ENCODE results near the gene RIT2. TPM values are rescaled to one million over a fixed set of nuclear protein-coding genes. Genes with fewer than 3 reads are reported as not detected.

The RIT2 gene
- total RNA-seq, 2 donors from 2014 or later, result not detected

DNA sequence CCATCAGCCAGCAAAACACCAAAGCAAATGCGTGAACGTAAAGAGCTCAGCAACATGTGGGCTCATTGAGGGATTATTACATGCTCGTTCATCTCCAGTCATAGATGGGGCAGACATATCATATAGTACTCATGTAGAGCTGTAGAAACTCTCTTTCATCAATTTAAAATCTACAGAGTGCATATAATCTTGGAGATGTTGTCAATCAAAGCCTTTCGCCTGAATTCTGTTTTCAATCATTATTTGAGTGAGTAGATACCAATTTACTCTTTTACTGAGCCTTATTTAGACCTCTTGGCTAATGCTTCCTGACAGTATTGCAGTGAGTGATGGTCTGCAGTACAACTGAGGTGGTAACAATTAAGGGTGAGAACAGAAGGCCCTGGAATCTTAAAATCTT is 7.0 kb downstream of the RIT2 start:
- ATAC-seq, result no peak
- DNase-seq, result no peak
- intact Hi-C loops (cut with DNase I, micrococcal nuclease), result loop anchor here in 1 of 2 donors (10.0 kb wide), 1 partner anchor 56 kb away; no protein-coding TSS in a partner anchor

DNA sequence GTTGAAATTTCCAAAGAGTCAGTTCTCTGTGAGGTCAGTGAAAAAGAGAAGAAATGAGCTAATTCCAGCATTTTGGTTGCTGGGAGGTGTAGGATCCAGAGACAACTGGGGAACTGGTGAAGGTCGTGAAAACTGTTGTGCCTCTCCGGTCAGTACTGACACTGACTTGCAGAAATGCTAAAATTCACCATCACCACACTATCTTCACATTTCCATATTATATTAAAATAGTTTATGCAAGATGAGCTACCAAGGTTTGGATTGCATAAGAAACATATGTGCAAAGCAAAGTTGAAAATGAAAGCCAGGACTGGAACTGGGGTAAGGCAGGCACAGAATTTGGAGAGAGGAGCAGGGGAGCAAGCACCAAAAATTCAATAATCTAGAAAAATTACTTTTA is 21.8 kb downstream of the RIT2 start:
- intact Hi-C loops (cut with DNase I, micrococcal nuclease), result no loop called here
- ATAC-seq, result no peak
- no peak for DNase-seq

DNA sequence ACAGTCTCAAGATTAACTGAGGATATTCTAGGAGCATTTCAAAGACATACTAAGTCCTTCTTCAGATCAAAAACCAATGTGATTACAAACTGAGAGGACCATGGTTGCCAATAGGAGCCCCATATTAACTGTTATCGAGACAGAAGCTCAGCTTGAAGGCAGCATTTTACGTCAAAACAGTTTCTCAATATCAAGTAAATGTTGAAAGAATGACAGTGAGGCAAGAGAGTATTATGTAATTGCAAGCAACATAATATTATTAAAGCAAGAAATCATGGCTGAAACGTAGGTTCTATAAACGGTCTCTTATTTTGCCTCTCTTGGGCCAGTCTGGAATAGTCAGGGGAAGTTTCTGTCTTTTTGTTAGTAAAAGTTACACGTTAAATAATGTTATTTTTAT is 22.9 kb downstream of the RIT2 start:
- ATAC-seq (no peak), DNase-seq (no peak)
- intact Hi-C loops (cut with DNase I, micrococcal nuclease), result no loop called here

DNA sequence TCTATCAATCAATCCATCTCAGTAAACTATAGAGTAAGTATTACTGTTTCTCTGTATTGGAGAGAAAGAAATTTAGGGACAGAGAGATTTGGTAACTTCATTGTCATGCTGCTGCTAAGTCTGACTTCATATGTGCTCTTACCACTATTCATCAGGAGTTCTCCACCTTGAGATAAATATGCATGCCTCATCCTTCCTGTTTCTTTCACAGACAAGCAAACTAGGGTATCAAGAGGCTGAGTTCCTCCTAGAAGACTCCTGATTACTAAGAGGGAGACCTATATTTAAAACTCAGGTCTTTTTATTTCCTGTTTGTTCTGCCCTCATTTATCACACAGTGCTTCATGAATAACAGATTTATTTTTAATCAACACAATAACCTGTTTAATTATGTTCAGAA is 34.1 kb downstream of the RIT2 start:
- intact Hi-C loops (cut with DNase I, micrococcal nuclease), result no loop called here
- no peak for ATAC-seq
- no peak for DNase-seq

DNA sequence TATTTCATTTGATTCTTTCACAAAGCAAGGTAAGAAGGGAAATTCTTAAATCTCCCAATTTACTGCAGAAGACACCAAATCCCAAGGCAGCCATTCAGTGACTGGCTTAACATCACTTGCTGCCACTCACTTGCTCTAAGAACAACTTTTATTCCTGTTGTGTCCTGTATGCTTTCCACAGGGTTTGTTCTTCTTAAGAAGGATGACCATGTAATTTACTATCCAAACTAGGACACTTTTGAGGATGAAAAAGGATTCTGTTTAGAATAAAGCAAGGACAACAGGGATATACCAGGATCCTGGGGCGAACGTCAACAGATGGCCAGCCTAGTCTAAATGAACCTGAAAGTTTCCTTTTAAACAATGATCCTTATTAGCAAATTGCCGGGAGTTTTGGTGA is 34.8 kb downstream of the RIT2 start:
- no peak for DNase-seq

DNA sequence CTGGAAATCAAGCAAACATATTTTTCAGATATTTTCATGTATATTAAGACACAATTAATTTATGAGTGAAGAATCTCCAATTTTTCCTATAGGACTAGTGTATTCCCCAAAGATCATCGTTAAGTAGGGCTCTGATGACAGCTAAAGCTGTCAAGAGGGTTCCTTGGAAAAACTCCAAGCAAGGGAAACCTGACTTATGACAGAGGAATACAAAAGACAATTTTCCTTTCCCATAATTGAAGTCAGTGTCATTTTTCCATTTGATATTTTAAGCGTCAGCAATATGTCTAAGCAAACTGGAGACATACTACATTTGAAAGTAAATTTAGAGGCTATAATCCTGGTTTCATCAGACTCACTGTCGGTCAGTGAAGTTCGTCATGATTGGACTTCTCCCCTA is 36.1 kb downstream of the RIT2 start:
- intact Hi-C loops (cut with DNase I, micrococcal nuclease), result no loop called here
- ATAC-seq, result no peak
- no peak for DNase-seq

More for the DNA sequence above, 34.8 kb downstream of the RIT2 start:
- no peak for ATAC-seq
- intact Hi-C loops (cut with DNase I, micrococcal nuclease), result no loop called here

DNA sequence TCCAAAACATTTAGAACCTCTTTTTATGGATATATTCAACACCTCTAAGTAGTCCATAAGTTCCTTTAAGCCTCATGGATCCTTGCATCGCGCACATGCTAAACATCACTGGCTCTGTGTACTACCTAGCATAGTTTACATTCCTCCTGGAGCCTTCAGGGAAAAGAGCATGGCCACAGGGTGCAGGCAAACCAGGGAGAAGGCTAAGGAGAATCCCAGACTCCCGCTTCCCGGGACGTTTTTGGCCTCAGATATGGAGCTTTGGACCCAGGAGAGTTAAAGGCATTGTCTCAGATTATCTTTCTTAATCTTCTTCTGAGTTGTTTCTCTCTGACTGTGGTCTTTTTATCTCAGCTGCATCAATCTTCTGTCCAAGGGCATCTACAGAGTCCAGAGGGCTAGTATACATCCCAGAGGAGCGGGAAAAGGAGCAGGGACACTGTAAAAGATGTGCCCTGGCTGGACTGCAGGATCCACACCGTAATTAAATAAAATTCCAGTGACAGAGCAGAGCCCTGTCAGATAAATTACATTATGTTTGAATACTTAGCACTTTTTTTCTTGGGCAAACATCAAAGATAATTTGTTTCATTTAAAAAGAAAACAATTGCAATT is 36.9 kb downstream of the RIT2 start:
- intact Hi-C loops (cut with DNase I, micrococcal nuclease), result no loop called here
- no peak for ATAC-seq

DNA sequence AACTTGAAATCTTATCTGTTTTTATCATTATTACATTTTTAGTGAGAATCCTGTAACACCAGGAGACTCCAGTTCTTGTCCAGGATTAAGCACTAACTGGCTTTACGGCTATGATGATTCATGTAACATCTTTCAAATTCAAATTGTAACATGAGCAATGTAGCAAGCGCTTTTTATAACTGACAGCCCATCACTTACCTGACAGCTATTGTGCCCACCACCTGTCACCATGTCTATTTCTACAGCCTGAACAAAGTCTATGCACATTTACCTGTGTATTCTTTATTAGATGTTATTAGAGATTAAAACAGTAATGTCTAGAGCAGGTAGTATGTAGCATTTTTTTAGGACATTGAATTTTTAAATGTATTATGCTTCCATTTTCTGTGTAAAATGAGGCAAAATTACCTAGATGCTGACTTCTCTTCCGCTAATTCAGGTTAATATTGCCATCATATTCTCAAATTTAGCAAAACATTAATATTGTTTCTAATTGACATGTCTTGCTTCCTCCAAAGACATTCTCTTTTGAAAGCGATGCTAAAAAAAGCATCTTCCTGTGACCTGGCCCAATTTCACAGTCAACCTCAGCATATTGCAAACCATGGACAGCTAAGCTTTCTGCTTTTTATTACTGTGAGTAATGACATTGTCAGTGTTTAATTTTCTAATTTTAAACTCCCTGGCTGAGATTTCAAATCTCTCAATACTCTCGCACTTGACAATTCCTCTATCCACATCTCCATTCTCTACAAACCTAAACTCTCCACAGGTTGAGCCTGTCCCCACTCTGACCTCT is 37.8 kb downstream of the RIT2 start:
- intact Hi-C loops (cut with DNase I, micrococcal nuclease), result no loop called here
- DNase-seq (no peak), ATAC-seq (no peak)

More for the DNA sequence above, 36.9 kb downstream of the RIT2 start:
- no peak for DNase-seq

DNA sequence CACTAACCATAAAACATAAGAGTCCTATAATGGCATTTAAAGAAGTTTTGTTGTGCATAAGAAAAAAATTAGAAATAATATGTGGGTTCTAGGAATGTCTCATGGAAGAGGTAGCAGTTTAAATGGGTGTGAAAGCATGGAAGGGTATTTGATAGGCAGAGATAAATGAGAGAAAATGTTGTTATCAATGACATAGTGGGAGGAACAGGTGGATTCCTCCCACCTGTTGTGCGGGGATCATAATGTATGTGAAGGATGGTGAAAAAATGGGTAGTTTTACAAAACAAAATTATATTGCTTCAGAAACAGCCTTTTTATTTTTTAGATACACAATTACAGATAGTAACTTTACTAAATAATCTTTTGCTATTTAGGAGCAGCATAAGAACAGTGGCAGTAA is 41.7 kb downstream of the RIT2 start:
- no peak for ATAC-seq
- no peak for DNase-seq
- intact Hi-C loops (cut with DNase I, micrococcal nuclease), result no loop called here

DNA sequence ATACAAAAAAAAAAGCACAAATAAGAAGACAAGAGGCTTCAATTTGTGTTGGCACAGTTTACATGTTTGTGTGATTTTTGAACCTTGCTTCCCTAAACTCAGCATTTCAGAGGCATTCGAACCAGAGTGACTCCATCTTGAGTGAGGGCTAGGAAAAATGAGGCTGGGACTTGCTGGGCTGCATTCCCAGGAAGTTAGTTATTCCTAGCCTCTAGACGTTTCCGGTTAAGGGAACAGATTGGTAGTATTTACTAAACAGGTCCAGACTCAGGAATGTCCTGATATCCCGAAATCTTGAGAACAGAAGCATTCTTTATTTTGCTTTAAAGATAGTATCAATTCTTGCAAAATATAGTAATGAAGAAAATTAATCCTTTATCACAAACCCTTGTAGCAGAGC is 46.7 kb downstream of the RIT2 start:
- no peak for DNase-seq
- no peak for ATAC-seq
- intact Hi-C loops (cut with DNase I, micrococcal nuclease), result no loop called here

DNA sequence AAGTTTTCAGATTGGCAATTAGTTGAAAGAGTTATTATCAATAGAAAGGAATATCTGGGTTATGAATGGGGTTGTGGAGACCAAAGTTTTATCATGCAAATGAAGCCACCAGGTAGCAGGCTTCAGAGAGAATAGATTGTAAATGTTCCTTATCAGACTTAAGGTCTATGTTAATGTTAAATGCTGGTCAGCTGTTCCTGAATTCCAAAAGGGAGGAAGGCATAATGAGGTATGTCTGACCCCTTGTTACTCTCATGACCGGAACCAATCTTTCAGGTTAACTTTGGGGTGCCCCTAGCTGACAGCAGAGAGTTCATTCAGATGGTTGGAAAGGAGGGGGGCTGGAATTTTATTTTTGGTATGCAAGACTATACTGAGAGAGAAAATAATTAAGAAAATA is 47.9 kb downstream of the RIT2 start:
- DNase-seq (no peak), ATAC-seq (no peak)
- intact Hi-C loops (cut with DNase I, micrococcal nuclease), result no loop called here

DNA sequence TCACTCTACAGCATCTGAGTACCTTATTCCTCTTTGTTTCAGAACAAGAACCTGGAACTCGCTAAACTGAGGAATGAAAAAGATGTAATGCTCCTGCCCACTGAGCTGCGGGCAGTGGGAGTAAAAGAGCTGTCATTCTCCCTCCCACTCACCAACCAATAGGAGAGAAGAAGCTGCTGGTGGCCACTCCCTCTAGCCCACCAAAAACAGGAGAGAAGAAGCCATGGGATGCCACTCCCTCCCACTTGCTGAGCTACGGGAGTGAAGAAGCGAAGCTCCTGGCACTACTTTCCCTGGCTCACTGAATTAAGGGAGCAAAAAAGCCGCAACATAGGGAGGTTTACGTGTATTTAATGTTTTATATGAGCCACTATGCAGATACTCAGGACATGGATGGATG is 53.7 kb downstream of the RIT2 start:
- DNase-seq (no peak), ATAC-seq (no peak)
- intact Hi-C loops (cut with DNase I, micrococcal nuclease), result no loop called here

DNA sequence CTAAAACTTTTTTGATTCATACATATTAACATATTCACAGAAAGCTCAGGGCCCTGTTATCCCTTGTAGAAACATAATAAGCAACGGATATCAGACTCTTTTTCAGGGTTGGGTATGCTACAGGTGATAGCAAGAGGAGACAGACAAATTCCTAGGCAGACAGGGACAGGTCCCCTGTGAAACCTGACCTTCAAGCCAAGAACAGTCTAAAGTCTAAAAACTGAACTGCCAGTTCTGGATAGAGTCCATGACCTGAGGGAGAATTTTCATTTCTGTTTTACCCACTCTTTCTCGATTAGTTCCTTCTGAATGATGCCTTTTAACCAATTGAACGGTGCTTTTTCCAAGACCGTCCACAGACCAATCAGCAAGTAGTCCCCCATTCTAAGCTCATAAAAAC is 54.2 kb downstream of the RIT2 start:
- no peak for ATAC-seq
- intact Hi-C loops (cut with DNase I, micrococcal nuclease), result no loop called here
- DNase-seq, result no peak

DNA sequence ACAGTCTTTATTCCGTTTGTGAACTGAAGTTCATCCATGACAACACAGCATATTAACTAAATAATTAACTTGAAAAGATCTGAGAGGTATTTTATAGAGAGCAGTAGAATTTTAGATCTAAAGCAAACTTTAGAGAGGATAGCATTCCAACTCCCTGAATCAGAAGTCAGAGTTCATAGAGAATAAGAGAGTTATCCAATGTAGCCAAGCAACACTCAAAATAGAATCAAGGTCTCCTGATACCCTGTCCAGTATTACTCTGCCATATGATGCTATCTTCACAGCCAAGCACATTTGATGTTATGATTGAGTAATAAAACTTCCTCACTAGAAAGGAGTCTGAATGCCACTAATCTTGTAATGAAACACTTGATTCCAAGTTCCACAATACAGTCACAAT is 55.5 kb downstream of the RIT2 start:
- DNase-seq (no peak), ATAC-seq (no peak)
- intact Hi-C loops (cut with DNase I, micrococcal nuclease), result no loop called here

DNA sequence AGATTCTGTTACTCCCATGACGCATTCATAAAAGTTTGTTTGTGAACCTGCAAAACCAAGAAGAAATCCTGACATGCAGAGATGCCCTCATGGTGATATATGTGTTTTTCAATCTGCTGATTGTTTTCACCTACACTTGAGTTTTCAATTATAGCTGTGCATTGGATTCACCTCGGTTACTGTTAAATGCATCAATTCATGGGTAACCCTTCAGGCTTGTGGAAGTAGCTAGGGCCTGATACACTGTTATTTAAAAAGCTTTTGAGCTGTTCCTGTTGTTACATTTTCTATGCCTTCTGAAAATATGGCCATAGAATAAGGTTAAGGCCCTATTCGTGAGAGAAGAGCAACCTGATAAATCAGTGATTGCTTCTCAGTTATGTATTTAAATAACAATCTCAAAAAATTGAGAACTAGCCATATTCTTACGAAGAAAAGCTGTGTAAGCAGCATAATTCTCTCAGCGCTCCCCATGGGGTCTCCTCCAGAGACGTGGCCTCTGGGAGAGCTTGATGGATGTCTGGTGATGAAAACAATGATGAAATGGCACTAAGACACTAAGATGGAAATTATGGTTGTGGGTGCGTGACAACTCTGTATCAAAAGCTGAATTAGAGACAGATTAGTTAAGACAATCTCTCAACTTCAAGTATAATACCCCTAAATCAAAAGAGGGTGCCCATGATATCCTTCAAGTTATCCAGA is 60.5 kb downstream of the RIT2 start:
- ATAC-seq (no peak), DNase-seq (no peak)
- intact Hi-C loops (cut with DNase I, micrococcal nuclease), result no loop called here

DNA sequence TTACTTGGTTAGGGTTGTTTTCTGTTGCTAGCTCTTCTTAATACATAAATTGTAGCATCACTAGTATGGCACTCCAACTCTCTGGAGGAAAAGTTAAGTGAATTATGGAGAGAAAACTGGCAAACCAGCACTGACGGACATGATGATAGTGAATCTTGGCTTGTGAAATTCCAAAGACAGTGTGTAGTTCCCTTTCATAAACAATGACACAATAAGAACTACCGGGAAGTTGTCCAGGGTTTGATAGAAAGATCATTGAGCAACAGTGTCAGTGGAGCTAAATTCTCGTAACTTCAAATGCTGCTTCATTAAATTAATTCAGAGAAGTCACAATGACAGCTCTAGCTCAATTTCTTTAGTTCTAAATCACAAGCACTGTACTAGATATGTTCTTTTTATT is 66.5 kb downstream of the RIT2 start:
- no peak for DNase-seq
- ATAC-seq, result no peak
- intact Hi-C loops (cut with DNase I, micrococcal nuclease), result no loop called here

DNA sequence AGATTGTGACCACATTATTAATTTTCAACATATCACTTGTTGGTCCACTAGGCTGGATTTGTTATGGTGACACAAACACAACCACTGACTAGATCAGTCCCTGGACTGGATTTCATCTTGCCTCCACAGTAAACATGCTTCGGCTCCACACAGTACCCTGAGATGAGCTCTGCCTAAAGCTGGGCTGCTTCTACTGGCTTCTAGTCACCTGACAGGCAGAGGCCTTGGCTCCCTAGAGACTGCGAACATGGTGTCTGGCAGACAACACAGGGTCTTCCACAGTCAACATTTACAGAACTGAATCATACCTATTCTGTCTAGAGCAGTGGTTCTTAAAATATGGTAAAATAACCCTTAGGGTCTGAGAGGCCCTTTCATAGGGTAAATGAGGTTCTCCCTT is 69.2 kb downstream of the RIT2 start:
- no peak for DNase-seq
- intact Hi-C loops (cut with DNase I, micrococcal nuclease), result no loop called here
- ATAC-seq, result no peak

DNA sequence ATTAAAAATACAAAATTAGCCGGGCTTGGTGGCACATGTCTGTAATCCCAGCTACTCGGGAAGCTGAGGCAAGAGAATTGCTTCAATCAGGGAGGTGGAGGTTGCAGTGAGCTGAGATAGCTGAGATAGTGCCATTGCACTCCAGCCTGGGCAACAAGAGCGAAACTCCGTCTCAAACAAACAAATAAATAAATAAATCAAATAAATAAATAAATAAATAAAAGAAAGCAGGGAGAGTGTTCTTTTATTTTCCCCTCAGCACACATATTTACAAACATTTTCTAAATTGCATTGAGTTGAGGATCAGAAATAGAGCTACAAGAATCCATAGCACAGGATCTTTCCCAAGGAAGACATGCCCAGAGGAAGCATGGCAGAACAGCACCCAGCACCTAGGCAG is 71.9 kb downstream of the RIT2 start:
- no peak for DNase-seq
- intact Hi-C loops (cut with DNase I, micrococcal nuclease), result no loop called here
- no peak for ATAC-seq

DNA sequence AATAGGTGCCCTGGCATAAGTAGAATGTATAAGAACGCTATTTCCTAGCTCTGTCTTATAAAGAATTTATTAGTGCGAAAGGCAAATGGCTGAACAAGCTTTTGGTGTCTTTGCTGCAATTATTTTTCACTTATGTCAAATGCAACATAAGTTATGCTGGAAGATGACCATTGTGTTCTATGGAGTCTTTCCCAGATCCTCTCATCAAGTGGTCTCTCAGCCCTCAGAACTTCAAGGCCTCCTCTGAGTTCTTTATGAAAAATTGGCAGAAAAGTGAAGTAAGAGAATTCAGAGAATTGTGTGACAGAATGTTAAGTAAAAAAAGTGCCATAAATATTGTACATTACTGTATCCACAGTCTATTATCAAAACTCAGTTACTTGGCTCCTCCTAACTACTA is 75.2 kb downstream of the RIT2 start:
- DNase-seq (no peak), ATAC-seq (no peak)
- intact Hi-C loops (cut with DNase I, micrococcal nuclease), result no loop called here
